GM12878 (cell line): ENCODE results near the gene RFX3. TPM values are rescaled to one million over a fixed set of nuclear protein-coding genes. Genes with fewer than 3 reads are reported as not detected.

Source experiments
- ATAC-seq: fragments of 200-7000 bp; cut with Tn5 transposase; 3 replicates; pipeline ENCODE4 v1.9.1; 2020; ENCODE audit warnings: mild to moderate bottlenecking, moderate library complexity
- BruUV-seq: library from RNA; stranded (reverse); fragments of 400-500 nt; replicated peaks from 2 replicates; lab custom pipeline; 2021; lab: Mats Ljungman, UMichigan
- CTCF ChIA-PET: fragments of 300-600 bp; sonication (Branson Sonifier 250); formaldehyde crosslinking; extraction: SDS; loops from one replicate; lab custom pipeline; 2021; ENCODE audit warnings: inconsistent platforms; lab: Yijun Ruan, JAX
- POLR2A ChIA-PET: fragments of 350-600 bp; formaldehyde crosslinking; extraction: SDS; loops from one replicate; lab custom pipeline; 2021; ENCODE audit warnings: inconsistent platforms; lab: Charles Lee
- RAD21 ChIA-PET: fragments of 300-600 bp; sonication (Branson Sonifier 250); formaldehyde crosslinking; loops from one replicate; lab custom pipeline; 2023; ENCODE audit warnings: antibody characterized with exemption; ENCODE audit not compliant: unreplicated experiment; lab: Charles Lee
- SMC1A ChIA-PET: fragments of 300-600 bp; sonication (Branson Sonifier 250); formaldehyde crosslinking; loops from one replicate; lab custom pipeline; 2023; ENCODE audit not compliant: unreplicated experiment, uncharacterized antibody; lab: Charles Lee
- DNase-seq: peaks from one replicate; pipeline ENCODE4 v3.0.0-alpha.2; 2011; ENCODE audit warnings: low read depth, low spot score
- FAIRE-seq: peaks from 3 replicates; lab custom pipeline; 2011; peaks lifted over from hg19 to GRCh38; lab: Jason Lieb, UNC
- H2AFZ ChIP-seq: 2 replicates; pipeline ENCODE4 v1.6.0; 2011; ENCODE audit warnings: low read depth, low read length, control low read depth; ENCODE audit not compliant: control insufficient read depth
- H3K27ac ChIP-seq: 2 replicates; pipeline ENCODE4 v1.5.1; 2011; ENCODE audit warnings: control low read depth; ENCODE audit not compliant: control insufficient read depth, insufficient read depth
- H3K27me3 ChIP-seq, 2 experiments: replicated peaks in 1 of 2; 2 replicates each; pipeline versions ENCODE4 v1.6.0 to v1.6.1; 2011; ENCODE audit warnings: low read length in 1 of 2; ENCODE audit not compliant: control insufficient read depth in 2 of 2, insufficient read depth in 2 of 2
- H3K36me3 ChIP-seq, 2 experiments: 2 replicates each; pipeline ENCODE4 v1.5.1; 2011; ENCODE audit warnings: low read length in 1 of 2; ENCODE audit not compliant: control insufficient read depth in 2 of 2, insufficient read depth in 2 of 2
- H3K4me1 ChIP-seq: 2 replicates; pipeline ENCODE4 v1.6.1; 2011; ENCODE audit warnings: mild to moderate bottlenecking, low read length, moderate library complexity, mixed read lengths; ENCODE audit not compliant: control insufficient read depth, insufficient read depth
- H3K4me2 ChIP-seq: 2 replicates; pipeline ENCODE4 v1.6.0; 2011; ENCODE audit warnings: control low read depth; ENCODE audit not compliant: control insufficient read depth, insufficient read depth
- H3K4me3 ChIP-seq: fragments of 200-600 bp; sonication (generic); 2 replicates; pipeline ENCODE4 v1.5.1; 2016
- H3K79me2 ChIP-seq: 2 replicates; pipeline ENCODE4 v1.6.0; 2011; ENCODE audit warnings: low read length; ENCODE audit not compliant: control insufficient read depth, insufficient read depth
- H3K9ac ChIP-seq: 2 replicates; pipeline ENCODE4 v1.8.0; 2011; ENCODE audit warnings: low read length, control low read depth, mixed read lengths; ENCODE audit not compliant: control insufficient read depth, insufficient read depth
- H3K9me3 ChIP-seq: replicated peaks from 3 replicates; pipeline ENCODE4 v1.5.1; 2011; ENCODE audit warnings: mild to moderate bottlenecking, low read length; ENCODE audit not compliant: control insufficient read depth, insufficient read depth
- H4K20me1 ChIP-seq: 2 replicates; pipeline ENCODE4 v1.6.0; 2011; ENCODE audit not compliant: control insufficient read depth, insufficient read depth
- BCL11A ChIP-seq: IDR thresholded peaks from 2 replicates; pipeline ENCODE4 v1.6.1; 2011; ENCODE audit warnings: low read depth, low read length
- CHD2 ChIP-seq: IDR thresholded peaks from 2 replicates; pipeline ENCODE4 v1.6.1; 2011; ENCODE audit warnings: low read depth, low read length, improper control_type of control experiment, borderline replicate concordance
- DPF2 ChIP-seq: fragments of 450-650 bp; IDR thresholded peaks from 2 replicates; pipeline ENCODE4 v1.6.1; 2017; ENCODE audit warnings: mild to moderate bottlenecking
- EED ChIP-seq: sonication (generic); IDR thresholded peaks from 2 replicates; pipeline ENCODE4 v1.6.1; 2016; ENCODE audit warnings: antibody characterized with exemption, low read depth
- NFIC ChIP-seq: IDR thresholded peaks from 2 replicates; pipeline ENCODE4 v1.6.1; 2012; ENCODE audit warnings: low read depth, mild to moderate bottlenecking, inconsistent platforms, low read length, moderate library complexity
- NFYB ChIP-seq: IDR thresholded peaks from 2 replicates; pipeline ENCODE4 v1.6.1; 2011; ENCODE audit warnings: low read depth, mild to moderate bottlenecking, low read length, improper control_type of control experiment, moderate library complexity; ENCODE audit not compliant: insufficient read depth
- NR2C1 ChIP-seq: fragments of 450-650 bp; IDR thresholded peaks from 2 replicates; pipeline ENCODE4 v1.6.1; 2017; ENCODE audit warnings: antibody characterized with exemption, mild to moderate bottlenecking, moderate library complexity
- NR2F1 ChIP-seq: fragments of 450-650 bp; conservative IDR thresholded peaks from 2 replicates; pipeline ENCODE4 v1.6.1; 2017; ENCODE audit warnings: mild to moderate bottlenecking
- SIN3A ChIP-seq: IDR thresholded peaks from 2 replicates; pipeline ENCODE4 v1.6.1; 2012; ENCODE audit warnings: low read depth, low read length, improper control_type of control experiment
- SMC3 ChIP-seq: IDR thresholded peaks from 2 replicates; pipeline ENCODE4 v1.6.1; 2011; ENCODE audit warnings: low read length, improper control_type of control experiment, borderline replicate concordance
- SRF ChIP-seq, 2 experiments: IDR thresholded peaks; 2 replicates each; pipeline ENCODE4 v1.6.1; 2011; ENCODE audit warnings: low read depth in 2 of 2, low read length in 2 of 2, mild to moderate bottlenecking in 1 of 2, moderate library complexity in 1 of 2
- SUPT20H ChIP-seq: IDR thresholded peaks from 2 replicates; pipeline ENCODE4 v1.6.1; 2011; ENCODE audit warnings: low read depth, mild to moderate bottlenecking, low read length, moderate library complexity, borderline replicate concordance; ENCODE audit not compliant: control insufficient read depth
- TCF3 ChIP-seq: IDR thresholded peaks from 2 replicates; pipeline ENCODE4 v1.6.1; 2012; ENCODE audit warnings: low read depth, mild to moderate bottlenecking, low read length, borderline replicate concordance; ENCODE audit not compliant: insufficient read depth
- WRNIP1 ChIP-seq: IDR thresholded peaks from 2 replicates; pipeline ENCODE4 v1.6.1; 2011; ENCODE audit warnings: low read depth, low read length, improper control_type of control experiment, borderline replicate concordance
- YBX1 ChIP-seq: fragments of 450-650 bp; IDR thresholded peaks from 2 replicates; pipeline ENCODE4 v1.6.1; 2016; ENCODE audit warnings: antibody characterized with exemption
- YY1 ChIP-seq: IDR thresholded peaks from 2 replicates; pipeline ENCODE4 v1.6.1; 2011; ENCODE audit warnings: low read depth, mild to moderate bottlenecking, low read length
- ZBTB33 ChIP-seq: fragments of 450-650 bp; IDR thresholded peaks from 2 replicates; pipeline ENCODE4 v1.6.1; 2017; ENCODE audit warnings: mild to moderate bottlenecking
- ZSCAN29 ChIP-seq: fragments of 450-650 bp; IDR thresholded peaks from 2 replicates; pipeline ENCODE4 v1.6.1; 2017; ENCODE audit warnings: mild to moderate bottlenecking, moderate library complexity
- WGBS: methylation state at CpG from one replicate; pipeline ENCODE4 v1.1.6; 2016; ENCODE audit warnings: low lambda C conversion rate; ENCODE audit not compliant: insufficient replicate concordance, insufficient coverage; ENCODE audit errors: missing lambda C conversion rate; 5-methylcytosine and 5-hydroxymethylcytosine counted together
- in situ Hi-C: fragments of 300-500 bp; cut with MboI; formaldehyde crosslinking; loops from 9 replicates; pipeline ENCODE4 v1.14.3; 2018; ENCODE audit warnings: mixed read lengths
- intact Hi-C: fragments of 100-400 bp; cut with micrococcal nuclease; formaldehyde crosslinking; loops from one replicate; pipeline ENCODE4 v1.14.2; 2022; ENCODE audit not compliant: unreplicated experiment
- polyA plus RNA-seq, 11 experiments: library from polyadenylated mRNA; depleted of rRNA in 4 of 11; unstranded in 6 of 11; stranded (reverse) in 5 of 11; fragments of >200 nt; fragmentation: Nextera tagmentation in 4 of 11; fragmentation: Illumina TruSeq in 1 of 11; extraction: Ambion mirVana in 4 of 11; extraction: Trizol in 1 of 11; gene quantifications; 1 replicate in 1 of 11; 2 replicates in 10 of 11; pipeline versions ENCODE4 v1.2.1 to v1.2.3, GENCODE V29; 2011 to 2016; ENCODE audit warnings: inconsistent platforms in 2 of 11, missing spikeins in 2 of 11, low read depth in 1 of 11
- total RNA-seq, 4 experiments: library from RNA; depleted of rRNA in 3 of 4; stranded (reverse); fragments of >200 nt in 3 of 4; fragmentation: Illumina TruSeq in 1 of 4; extraction: Trizol in 1 of 4; gene quantifications; 2 replicates each; pipeline versions ENCODE4 v1.2.1 to v1.2.3, GENCODE V29; 2013 to 2021
- TF ChIP-seq, protein P1 (sequence below): fragments of 150-350 bp; IDR thresholded peaks from 2 replicates; pipeline ENCODE4 v1.6.1; 2014; ENCODE audit warnings: mild to moderate bottlenecking, low read depth, low read length
- TF ChIP-seq, protein P2 (sequence below): IDR thresholded peaks from 2 replicates; pipeline ENCODE4 v1.6.1; 2011; ENCODE audit warnings: mild to moderate bottlenecking, low read depth, low read length, moderate library complexity; ENCODE audit not compliant: insufficient replicate concordance

RFX3 gene
- total and polyA plus RNA-seq, 10 of the 15 experiments (the other 5 are each of a cell fraction or from before 2014, with no cell fraction given): 1.2 to 26.4 (median 6.7) TPM

DNA sequence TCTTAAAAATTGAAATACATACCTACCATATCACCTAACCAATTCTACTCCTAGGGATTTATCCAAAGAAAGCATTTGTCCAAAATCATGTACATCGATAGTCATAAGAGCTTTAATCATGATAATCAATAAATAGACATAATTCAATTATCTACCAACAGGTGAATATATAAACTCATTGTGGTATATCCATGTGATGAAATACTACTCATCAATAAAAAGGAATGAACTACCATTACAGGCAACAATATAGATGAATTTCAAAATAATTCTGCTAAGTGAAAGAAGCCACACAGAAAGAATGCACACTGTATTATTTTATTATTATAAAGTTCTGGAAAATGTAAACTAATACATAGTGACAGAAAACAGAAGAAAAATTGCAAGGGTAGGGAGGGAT is 81.8 kb downstream of the RFX3 start (continued):
- TF ChIP-seq, protein P1, sequence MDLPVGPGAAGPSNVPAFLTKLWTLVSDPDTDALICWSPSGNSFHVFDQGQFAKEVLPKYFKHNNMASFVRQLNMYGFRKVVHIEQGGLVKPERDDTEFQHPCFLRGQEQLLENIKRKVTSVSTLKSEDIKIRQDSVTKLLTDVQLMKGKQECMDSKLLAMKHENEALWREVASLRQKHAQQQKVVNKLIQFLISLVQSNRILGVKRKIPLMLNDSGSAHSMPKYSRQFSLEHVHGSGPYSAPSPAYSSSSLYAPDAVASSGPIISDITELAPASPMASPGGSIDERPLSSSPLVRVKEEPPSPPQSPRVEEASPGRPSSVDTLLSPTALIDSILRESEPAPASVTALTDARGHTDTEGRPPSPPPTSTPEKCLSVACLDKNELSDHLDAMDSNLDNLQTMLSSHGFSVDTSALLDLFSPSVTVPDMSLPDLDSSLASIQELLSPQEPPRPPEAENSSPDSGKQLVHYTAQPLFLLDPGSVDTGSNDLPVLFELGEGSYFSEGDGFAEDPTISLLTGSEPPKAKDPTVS: no peak
- TF ChIP-seq SRF (IDR thresholded peaks at IDR 0.05; ENCODE audit: low read depth in 2 of 2, low read length in 2 of 2) (no peak), SUPT20H (no peak), SIN3A (no peak)

- H3K4me3 ChIP-seq: no peak overlapping the region
- no peak overlapping the region for H3K27ac ChIP-seq
- intact Hi-C loops: loop anchor here (1.0 to 5.0 kb wide), 3 partner anchors 109 to 584 kb away; no protein-coding TSS in a partner anchor
- H3K4me1 ChIP-seq: no peaks in the 10 kb centered on the region
- no peaks in the 10 kb centered on the region for H3K79me2 ChIP-seq
- no peaks in the 10 kb centered on the region for H3K9me3 ChIP-seq
- no peak overlapping the region for H2AFZ ChIP-seq
- no peaks in the 10 kb centered on the region for H4K20me1 ChIP-seq
- ATAC-seq (peak; percentile 99), DNase-seq (peak; percentile 24), FAIRE-seq (peak; percentile 44)
- ChIA-PET CTCF (interaction anchor here (0.6 to 9.2 kb wide), 70 partner anchors 9 to 1546 kb away, joined by 3 to 305 read pairs (median 5); no protein-coding TSS in a partner anchor), RAD21 (interaction anchor here (0.6 to 3.2 kb wide), 36 partner anchors 10 to 676 kb away, joined by 3 to 118 read pairs (median 4); partner anchors contain the start of gene PUM3), POLR2A (interaction anchor here (0.5 to 1.1 kb wide), 2 partner anchors 32 to 350 kb away, joined by 3 to 4 read pairs; no protein-coding TSS in a partner anchor), SMC1A (interaction anchor here (0.6 to 6.7 kb wide), 59 partner anchors 8 to 577 kb away, joined by 3 to 136 read pairs (median 4); no protein-coding TSS in a partner anchor)
- H3K27me3 ChIP-seq: no peaks in the 10 kb centered on the region
- BruUV-seq: no TSS peak
- H3K36me3 ChIP-seq: no peaks in the 10 kb centered on the region
- in situ Hi-C loops: loop anchor here (5.0 to 10.0 kb wide), 2 partner anchors 204 to 587 kb away; no protein-coding TSS in a partner anchor
- no peak overlapping the region for H3K9ac ChIP-seq
- 43% methylated on average over 7 of the region's 7 CpGs for WGBS
- H3K4me2 ChIP-seq: no peak overlapping the region
- TF ChIP-seq NFIC (no peak), NR2F1 (no peak), DPF2 (no peak), CHD2 (no peak), ZSCAN29 (no peak), YY1 (peak; percentile 42; the same call in 1 of the 2 replicates), BCL11A (no peak), EED (no peak), ZBTB33 (no peak), NR2C1 (no peak), SMC3 (peak; percentile 89), NFYB (no peak), WRNIP1 (no peak), YBX1 (no peak), TCF3 (no peak)
- TF ChIP-seq, protein P2, sequence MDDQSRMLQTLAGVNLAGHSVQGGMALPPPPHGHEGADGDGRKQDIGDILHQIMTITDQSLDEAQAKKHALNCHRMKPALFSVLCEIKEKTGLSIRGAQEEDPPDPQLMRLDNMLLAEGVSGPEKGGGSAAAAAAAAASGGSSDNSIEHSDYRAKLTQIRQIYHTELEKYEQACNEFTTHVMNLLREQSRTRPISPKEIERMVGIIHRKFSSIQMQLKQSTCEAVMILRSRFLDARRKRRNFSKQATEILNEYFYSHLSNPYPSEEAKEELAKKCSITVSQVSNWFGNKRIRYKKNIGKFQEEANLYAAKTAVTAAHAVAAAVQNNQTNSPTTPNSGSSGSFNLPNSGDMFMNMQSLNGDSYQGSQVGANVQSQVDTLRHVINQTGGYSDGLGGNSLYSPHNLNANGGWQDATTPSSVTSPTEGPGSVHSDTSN: no peak
Observed at GRCh38 chr9:3441197-3441816, 84.5 kb downstream of the RFX3 start.
